Measurements from ENCODE around the gene ATG5.
"Not testable (repeated sequence)": the region's sequence is repeated elsewhere in the genome, so short reads cannot be mapped to it uniquely, and the experiment has no call there.

Gene ATG5

DNA sequence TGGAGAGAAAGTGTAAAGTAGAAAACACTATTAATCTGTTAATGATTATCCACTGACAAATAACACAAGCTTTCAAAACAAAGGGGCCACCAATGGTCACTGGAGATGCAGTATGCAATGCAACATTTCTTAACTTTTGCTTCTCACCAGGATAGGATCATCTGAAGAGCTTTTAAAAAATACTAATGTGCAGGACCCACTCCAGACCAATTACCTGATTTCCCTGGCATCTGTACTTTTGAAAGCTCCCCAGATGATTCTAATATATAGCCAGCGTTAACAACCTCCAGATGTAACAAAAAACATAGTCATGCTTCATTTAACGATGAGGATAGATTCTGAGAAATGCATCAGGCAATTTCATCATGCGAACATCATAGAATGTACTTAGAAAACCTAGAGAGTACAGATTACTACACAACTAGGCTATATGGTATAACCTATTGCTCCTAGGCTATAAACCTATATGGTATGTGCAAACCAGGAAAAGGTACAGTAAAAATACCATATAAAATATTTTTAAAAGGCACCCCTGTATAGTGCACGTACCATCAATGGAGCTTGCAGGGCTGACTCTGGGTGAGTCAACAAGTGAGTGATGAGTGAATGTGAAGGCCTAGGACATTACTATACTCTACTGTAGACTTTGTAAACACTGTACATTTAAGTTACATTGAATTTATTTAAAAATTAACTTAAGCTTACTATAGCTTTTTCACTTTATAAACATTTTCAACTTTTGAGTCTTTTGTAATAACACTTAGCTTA, 69.2 kb downstream of the ATG5 start:
- no peak for FAIRE-seq

DNA sequence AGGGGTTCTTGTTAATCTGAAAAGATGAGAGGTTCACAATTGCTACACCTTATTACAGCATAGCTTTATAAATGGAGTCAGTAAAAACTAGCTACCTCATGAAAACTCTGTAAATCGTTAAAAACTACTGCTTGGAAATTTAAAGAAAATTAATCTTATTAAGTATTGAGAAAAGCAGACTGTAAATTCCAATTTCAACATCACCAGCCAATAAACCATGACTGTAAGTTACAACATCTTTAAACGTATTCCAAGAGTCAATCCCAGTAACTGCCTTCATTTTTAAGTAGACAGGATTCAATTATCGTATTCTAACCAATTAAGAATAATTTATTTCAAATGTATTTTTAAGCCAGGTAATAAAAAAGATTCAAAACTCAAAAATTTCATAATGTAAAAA, 70.3 kb downstream of the ATG5 start:
- FAIRE-seq = peak; percentile 31

DNA sequence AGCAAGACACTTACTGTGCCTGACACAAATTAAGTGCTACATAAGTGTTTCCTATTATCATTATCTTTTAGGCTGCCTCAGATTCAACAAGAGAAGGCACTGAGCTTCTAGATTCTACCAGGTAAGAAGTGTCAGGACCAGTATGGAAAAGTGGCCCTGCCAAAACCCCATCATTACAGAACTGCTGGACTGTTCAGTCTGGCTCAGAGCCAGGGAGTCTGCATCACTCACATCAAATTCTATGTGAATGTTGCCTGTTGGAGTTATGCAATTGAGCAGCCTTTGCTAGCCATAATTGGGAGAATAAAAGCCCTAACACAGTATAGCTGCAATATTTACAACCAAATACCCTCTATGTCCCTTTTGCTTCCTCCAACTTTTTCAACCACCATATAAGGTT, 70.9 kb downstream of the ATG5 start:
- no peak for FAIRE-seq

DNA sequence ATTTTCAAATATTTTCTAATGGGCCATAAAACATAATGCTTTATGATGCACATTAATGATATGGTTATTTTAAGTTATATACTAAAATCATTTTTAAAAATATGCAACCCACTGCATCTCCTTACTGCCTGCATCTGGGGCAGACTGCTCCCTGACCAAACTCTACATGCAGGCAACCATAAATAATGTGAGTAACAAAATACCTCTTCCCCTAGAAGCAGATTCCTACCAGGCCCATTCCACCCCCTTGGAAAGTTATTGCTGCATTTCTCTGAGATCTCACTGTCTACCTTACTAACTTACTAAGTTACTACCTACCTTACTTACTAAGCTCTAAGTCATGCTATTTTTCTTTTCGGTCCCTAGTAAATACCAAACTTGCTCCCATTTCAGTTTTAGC, 71.8 kb downstream of the ATG5 start:
- FAIRE-seq = no peak

DNA sequence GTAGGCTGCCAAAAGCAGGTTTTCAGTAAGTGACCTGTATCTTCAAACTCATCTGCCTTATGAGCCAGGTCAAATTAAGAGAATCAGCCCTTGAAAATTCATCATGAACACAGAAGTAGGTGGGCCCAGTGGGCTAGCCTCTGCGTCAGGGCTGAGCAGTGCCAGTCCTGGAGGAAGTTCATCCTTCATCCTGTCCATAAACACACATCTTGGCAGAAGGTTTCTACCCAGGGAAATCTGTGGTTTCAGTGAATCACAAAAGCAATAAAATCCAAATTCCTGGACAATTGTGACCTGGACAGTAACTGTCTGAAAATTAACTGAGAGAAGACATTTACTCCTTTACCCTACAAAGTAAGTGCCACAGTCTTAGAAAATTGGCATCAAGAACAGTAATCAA, 72.4 kb downstream of the ATG5 start:
- no peak for FAIRE-seq

DNA sequence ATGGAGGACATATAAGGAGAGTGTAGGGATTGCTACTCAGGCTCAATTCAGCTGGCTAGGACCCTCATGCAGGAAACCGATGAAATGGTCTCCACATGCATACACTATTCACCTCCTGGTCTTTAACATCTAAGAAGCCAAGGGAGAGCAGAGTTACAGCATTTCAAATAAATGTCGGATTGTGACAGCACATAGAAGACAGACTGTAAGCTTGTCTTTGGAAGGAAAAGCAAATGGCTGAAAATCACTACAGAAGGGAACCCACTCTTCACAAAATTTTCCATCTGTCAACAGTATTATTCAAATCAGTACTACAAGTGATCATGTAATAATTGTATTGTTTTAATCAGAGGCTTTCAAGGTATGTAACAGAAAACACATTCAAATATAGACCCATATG, 72.9 kb downstream of the ATG5 start:
- FAIRE-seq = no peak

DNA sequence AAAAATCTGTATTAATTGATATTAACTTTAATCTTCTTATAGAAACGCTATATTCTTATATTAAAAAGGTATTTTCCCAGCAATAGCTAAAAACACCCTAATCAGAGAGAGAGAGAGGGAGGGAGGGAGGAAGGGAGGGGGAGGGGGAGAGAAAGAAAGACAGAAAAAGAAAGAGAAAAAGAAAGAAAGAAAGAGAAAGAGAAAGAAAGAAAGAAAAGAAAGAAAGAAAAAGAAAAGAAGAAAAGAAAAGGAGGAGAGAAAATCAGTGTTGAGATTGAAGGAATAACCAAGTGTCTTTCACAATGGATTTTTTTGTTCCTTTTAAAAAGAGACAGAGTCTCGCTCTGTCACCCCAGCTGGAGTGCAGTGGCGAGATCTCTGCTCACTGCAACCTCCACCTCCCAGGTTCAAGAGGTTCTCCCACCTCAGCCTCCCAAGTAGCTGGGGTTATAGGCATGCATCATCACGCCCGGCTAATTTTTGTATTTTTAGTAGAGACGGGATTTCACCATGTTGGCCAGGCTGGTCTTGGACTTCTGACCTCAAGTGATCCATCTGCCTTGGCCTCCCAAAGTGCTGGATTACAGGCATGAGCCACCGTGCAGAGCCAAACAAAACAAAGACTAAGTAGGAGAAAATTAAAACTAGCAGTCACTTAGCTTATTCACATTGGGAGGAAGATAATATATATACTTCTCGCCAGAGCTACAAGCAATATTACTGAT, 73.9 kb downstream of the ATG5 start:
- FAIRE-seq = not testable (repeated sequence)

DNA sequence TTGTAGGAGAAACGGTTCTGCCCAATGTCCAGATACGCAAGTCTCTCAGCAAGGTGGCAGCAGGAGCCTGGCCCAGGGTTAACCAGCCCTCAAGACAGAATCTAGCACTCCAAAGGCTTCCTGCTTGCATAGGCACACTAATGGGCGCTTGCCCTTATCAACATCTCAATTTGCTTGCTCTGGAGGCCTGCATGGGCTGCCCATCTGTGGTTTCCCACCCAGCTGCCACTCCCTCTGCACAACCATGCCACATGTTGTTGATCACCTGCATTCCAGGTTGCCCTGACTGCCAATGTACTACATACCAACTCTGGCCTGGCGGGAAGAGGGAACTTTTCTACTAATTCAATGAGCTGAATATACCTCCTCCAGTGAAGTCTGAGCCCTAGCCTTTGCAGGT, 74.6 kb downstream of the ATG5 start:
- FAIRE-seq = no peak

DNA sequence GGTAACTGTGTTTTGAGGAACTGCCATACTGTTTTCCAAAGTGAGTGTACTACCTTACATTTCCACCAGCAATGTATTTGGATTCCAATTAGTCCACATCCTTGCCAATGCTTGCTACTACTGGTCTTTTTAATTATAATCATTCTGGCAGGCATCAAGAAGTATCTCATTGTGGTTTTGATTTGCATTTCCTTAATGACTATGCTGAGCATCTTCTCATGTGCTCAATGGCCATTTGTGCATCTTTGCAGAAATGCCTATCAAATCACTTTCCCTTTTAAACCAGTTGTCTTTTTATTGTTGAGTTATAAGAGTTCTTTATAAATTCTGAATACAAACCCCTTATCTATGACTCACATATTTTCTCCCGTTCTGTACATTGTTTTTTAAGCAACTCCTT, 75.9 kb downstream of the ATG5 start:
- no peak for FAIRE-seq

DNA sequence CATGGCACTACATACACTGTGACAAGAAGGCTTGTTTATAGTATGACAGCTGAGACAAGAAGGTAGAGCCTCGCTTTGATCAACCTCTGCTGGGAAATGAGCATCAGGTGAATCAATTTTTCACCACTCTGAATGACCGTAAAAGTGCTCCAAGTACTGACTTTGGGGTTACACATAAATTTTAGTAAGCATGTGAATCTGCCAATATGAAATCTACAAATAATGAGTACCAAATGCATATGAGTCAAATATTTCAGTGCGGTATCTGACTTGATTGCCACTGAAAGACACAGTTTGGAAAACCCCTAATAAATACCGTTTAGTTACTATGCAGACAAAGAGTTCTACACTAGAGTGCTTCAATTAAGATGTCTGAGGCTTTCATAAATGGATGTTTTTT, 77.8 kb downstream of the ATG5 start:
- no peak for FAIRE-seq

DNA sequence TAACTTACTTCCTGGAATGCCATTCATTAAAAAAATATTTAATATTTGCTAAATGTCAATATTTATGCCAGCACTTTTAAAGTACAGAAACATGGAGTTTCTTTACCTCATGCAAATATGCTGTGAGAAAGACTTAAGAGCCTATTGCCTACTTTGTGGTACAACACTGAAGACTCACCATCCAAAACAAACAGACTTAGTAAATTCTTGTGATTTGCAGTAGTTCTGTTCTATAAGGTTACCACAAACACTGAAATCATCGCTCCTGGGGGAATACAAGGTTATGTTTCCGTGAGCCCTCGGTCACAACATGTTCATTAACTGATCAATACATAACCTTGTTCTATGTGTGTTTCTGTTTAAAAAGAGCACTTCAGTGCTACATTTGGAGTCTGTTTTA, 78.3 kb downstream of the ATG5 start:
- FAIRE-seq = no peak

DNA sequence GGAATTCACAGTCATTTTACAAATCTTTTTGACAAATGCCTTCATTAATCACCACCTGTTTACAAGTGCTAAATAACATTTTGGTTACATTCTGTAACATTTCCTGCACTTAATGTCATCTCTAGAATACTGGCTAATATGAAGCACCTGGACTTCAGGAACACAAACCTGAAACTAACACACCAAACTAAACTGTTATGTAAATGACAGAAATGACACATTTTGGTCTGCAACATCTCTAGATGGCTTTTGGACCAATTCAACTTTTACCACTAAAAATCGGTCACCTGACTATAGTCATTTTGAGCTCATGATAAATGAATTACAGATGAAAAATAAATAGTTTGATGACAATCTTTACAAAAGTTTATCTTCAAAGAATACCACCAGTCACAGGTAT, 80.6 kb downstream of the ATG5 start:
- FAIRE-seq = no peak

DNA sequence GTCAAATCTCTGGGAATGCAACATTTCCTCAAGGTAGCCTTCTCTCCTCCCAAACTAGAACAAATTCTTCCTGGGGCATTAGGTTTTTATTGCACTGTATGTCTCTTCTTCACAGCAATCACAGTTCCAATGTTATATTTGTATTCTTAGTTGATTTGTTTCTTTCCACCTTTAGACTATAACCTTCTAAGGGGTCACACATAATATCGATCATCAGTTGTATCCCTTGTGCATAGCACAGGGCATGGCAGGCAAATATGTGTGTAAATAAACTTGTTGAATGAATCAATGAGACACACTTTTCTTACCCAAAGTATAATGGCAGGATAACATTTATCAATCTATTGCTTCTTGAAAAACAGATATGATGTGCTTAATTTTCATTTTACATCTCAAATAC, 81.0 kb downstream of the ATG5 start:
- FAIRE-seq = no peak

DNA sequence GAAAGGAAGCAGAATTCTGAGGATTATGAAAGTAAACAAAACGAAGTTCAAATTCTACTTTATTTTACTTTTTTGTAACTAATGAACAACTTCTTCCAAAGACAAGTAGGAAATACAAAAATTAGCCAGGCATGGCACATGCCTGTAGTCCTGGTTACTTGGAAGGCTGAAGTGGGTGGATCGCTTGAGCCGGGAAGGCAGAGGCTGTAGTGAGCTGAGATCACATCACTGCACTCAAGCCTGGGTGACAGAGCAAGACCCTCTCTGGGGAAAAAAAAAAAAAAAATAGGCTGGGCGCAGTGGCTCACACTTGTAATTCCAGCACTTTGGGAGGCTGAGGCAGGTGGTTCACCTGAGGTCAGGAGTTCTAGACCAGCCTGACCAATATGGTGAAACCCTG, 82.3 kb downstream of the ATG5 start:
- no peak for FAIRE-seq

DNA sequence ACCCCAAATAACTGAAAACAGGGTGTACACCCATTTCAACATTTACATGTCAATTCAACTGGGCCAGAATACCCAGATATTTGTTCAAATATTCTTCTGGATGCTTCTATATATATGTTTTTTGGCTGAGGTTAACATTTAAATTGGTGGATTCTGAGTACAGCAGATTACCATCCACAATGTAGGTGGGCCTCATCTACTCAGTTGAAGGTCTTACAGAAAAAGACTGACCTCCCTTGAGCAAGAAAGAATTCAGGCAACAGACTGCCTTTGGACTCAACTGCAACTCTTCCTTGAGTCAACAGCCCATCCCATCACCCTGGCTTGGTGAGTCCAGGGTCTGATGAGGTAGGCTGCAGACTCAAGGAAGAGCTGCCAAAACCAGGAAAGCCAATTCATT, 84.1 kb downstream of the ATG5 start:
- FAIRE-seq = no peak

DNA sequence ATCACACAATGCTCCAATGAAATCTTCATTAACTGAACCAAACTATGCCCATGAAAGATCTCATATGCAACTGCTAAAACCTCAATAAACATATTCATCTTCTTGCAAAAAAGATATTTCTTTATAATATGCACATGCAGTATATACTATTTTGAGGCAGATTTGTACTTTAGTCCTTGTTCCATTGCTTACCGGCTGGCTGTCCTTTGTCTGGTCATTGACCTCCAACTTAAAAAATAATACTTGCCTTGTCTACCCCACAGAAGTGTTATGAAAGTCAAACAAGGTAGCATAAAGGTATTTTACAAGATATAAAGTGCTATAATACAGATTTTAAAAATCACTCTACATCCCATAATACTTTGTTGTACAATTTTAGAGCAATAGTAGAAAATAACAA, 88.3 kb downstream of the ATG5 start:
- FAIRE-seq = no peak

DNA sequence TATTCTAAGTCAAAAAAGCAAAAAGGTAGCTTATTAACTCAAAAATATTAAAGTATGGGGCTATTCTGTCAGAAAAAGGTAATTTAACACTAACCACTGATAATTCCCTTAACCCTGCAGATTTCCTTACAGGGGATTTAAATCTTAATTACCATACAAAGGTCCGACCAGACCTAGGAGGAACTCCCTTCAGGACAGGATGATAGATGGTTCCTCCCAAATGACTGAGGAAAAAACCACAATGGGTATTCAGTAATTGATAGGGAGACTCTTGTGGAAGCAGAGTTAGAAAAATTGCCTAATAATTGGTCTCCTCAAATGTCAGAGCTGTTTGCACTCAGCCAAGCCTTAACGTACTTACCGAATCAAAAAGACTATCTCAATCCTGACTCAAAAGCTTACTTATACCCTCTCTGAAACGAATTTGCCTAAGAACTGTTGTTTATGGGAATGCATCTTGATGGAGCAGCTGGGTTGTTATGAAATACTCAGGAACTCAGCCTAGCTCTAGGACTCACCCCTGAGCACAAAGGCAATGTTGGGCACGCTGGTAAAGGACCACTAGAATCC, 95.6 kb downstream of the ATG5 start:
- FAIRE-seq = not testable (repeated sequence)

DNA sequence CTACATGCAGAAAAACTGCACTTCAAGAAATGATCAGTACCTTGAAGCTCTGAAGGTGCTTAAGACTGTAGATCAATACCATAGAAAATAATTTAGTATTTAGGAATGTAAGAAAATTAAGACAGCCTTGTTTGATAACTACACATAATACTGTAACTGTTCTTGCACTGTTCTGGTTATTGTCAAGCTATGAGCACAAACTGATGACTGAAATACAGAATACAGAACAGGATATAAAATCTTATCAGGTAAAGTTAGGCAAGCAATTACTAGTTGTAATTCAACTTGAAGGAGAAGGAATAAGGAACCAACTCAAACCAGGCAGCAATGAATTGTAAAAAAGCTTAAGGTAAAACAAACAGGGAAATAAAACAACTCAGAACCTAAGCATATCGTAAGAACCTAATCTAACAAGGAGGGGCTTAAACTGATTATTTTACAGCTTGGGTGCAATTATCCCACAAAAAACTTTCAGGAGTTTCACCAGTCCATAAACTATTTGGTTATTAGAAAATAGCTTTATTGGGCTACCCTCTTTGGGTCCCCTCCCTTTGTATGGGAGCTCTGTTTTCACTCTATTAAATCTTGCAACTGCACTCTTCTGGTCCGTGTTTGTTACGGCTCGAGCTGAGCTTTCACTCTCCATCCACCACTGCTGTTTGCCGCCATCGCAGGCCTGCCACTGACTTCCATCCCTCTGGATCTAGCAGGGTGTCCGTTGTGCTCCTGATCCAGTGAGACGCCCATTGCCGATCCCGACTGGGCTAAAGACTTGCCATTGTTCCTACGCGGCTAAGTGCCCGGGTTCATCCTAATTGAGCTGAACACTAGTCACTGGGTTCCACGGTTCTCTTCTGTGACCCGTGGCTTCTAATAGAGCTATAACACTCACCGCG, 97.7 kb downstream of the ATG5 start:
- FAIRE-seq = no peak

DNA sequence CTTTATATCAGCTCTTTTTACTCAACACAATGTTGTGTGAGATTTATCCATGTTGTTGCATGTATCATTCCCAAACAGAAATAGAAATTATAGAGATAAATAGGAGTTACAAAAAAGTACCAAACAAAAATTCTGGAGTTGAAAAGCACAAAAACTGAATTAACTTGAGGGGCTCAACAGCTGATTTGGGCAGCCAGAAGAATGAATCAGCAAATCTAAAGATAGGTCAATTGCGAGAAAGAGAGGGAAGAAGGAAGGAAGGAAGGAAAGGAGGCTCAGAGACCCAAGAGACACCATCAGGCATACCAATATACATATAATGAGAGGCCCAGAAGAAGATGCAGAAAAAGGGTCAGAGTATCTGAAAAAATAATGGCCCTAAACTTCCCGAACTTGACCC, 98.9 kb downstream of the ATG5 start:
- FAIRE-seq = no peak

DNA sequence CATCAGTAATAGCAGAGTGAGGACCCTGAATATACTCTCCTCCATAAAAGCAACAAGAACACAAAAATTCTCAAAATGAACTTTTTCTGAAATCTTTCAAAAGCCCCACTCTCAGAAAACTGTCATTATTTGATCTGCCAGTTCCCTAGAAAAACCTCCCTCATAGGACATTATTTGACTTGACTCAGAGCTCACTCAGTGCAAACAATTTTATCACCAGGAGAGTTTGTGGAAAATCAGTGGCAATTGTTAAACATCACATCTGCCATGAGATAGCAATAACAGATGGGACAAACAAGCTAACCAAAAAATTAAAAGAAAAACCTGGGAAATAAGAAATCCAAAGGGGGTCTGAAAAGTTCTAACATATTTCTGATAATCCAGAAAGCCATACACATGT, 100.0 kb downstream of the ATG5 start:
- peak; percentile 37 for FAIRE-seq

DNA sequence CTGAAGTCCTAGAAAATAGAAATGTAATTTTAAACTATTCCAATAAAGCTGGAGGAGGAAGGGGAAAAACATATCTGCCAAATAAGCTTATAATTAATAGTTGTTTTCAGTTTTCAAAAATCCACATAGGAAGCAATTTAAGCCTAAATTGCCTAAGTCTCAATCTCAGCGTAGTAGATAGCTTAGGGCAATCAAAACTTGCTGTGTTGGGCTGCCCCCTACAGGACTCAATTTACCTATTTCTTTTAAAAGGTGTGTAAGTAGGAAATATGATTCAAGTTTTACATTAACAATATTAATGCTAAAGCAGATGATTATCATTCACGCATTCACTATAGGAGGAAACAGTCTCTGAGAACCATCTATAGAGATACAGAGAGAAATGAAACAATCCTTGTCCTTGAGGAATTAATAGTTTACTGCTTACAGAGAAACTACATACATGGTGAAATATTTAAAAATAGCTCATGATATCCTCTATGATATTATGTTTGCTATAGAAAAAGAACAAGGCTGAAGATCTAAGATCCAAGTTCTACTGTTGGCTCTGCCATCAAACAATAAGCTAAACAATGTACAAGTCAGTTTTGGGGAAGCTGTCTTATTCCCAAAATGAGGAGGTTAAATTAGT, 102.1 kb downstream of the ATG5 start:
- FAIRE-seq = no peak

DNA sequence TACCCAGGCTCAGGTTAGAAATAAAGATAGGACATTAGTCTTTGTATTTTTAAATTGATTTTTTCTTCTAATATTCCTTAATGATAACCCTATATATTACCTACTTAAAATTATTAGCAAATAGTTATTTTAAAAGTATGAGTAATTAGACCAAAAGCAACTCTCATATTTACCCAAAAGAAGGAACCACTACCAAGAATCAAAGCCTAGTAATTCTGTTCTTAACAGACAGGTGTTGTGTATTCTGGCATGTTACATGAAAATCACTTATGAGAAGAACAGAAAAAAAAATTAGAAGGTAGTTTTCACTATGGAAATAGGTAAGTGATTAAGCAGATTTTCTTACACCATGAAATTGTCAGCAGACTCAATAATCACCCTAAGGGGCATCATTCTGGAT, 105.1 kb downstream of the ATG5 start:
- FAIRE-seq = no peak

DNA sequence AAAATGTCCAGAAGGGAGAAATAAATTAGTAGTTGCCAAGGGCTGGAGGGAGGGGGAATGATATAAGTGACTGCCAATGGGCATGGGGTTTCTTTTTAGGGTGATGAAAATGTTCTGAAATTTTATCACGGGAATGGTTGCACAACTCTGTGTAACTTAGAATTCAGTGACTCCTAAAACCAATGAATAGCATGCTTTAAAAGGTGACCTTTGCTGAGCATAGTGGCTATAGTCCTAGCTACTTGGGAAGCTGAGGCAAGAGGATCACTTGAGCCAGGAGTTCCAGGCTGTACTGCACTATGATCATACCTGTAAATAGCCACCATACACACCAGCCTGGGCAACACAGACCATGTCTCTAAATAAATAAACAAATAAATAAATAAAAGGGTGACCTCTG, 109.0 kb downstream of the ATG5 start:
- FAIRE-seq = no peak

Measured in endometrium (tissue), 2 donors.